Activated CD8-positive, alpha-beta memory T cell treated with anti-CD3 and anti-CD28 coated beads for 48 hours (primary cell): ENCODE measurements around the gene MCF2L.
"Not testable (repeated sequence)": the region's sequence is repeated elsewhere in the genome, so short reads cannot be mapped to it uniquely, and the experiment has no call there.

ENCODE experiments used
- DNase-seq, 3 experiments: peaks; one replicate each; pipeline ENCODE4 v3.0.0-alpha.2; 2020; ENCODE audit warnings: low read depth in 2 of 3, low spot score in 2 of 3

The MCF2L gene

GRCh38 chr13:113028336-113029060 lies 59.5 kb downstream of the MCF2L start:
- no peak for DNase-seq

GRCh38 chr13:113029061-113029445 lies 60.0 kb downstream of the MCF2L start:
- DNase-seq, result no peak

- DNase-seq, result peak; percentile 15 to 42 (median 37)
Observed at GRCh38 chr13:113029487-113030258, 60.7 kb downstream of the MCF2L start.

GRCh38 chr13:113030259-113030640 lies 61.2 kb downstream of the MCF2L start:
- DNase-seq, result not testable (repeated sequence)

- no peak for DNase-seq
Observed at GRCh38 chr13:113031465-113031864, 62.5 kb downstream of the MCF2L start.

GRCh38 chr13:113032291-113032690 lies 63.3 kb downstream of the MCF2L start:
- DNase-seq, result no peak

- no peak for DNase-seq
Observed at GRCh38 chr13:113033054-113033850, 64.2 kb downstream of the MCF2L start.

- DNase-seq, result no peak
Observed at GRCh38 chr13:113034451-113035212, 65.6 kb downstream of the MCF2L start.

GRCh38 chr13:113035213-113035800 lies 66.3 kb downstream of the MCF2L start:
- DNase-seq, result no peak

GRCh38 chr13:113036401-113036800 lies 67.4 kb downstream of the MCF2L start:
- DNase-seq, result no peak

GRCh38 chr13:113040031-113040430 lies 71.0 kb downstream of the MCF2L start:
- DNase-seq, result no peak

GRCh38 chr13:113040597-113041292 lies 71.7 kb downstream of the MCF2L start:
- DNase-seq, result no peak

- no peak for DNase-seq
Observed at GRCh38 chr13:113041293-113041690, 72.3 kb downstream of the MCF2L start.

GRCh38 chr13:113041896-113042295 lies 72.9 kb downstream of the MCF2L start:
- DNase-seq, result no peak

GRCh38 chr13:113042456-113042855 lies 73.4 kb downstream of the MCF2L start:
- no peak for DNase-seq

GRCh38 chr13:113043001-113043630 lies 74.1 kb downstream of the MCF2L start:
- DNase-seq, result no peak

- DNase-seq, result no peak
Observed at GRCh38 chr13:113043931-113044330, 74.9 kb downstream of the MCF2L start.

- no peak for DNase-seq
Observed at GRCh38 chr13:113044391-113045114, 75.5 kb downstream of the MCF2L start.
